MCF 10A (cell line): ENCODE data around the gene SIRT5. TPM values are rescaled to one million over a fixed set of nuclear protein-coding genes. Genes with fewer than 3 reads are reported as not detected.

Experiments
- BruUV-seq: library from RNA; stranded (reverse); fragments of 400-500 nt; replicated peaks from 2 replicates; lab custom pipeline; 2021; lab: Mats Ljungman, UMichigan
- CTCF ChIA-PET: fragments of 300-600 bp; sonication (Branson Sonifier 250); formaldehyde crosslinking; extraction: SDS; loops from one replicate; lab custom pipeline; 2021; ENCODE audit warnings: antibody characterized with exemption, inconsistent platforms; lab: Yijun Ruan, JAX
- POLR2A ChIA-PET: fragments of 300-600, 350-650 bp; sonication (Branson Sonifier 250); formaldehyde crosslinking; extraction: SDS; loops from one replicate; lab custom pipeline; 2020; ENCODE audit warnings: antibody characterized with exemption, inconsistent platforms; lab: Yijun Ruan, JAX
- DNase-seq: peaks from one replicate; pipeline ENCODE4 v3.0.0-alpha.2; 2018; ENCODE audit not compliant: unreplicated experiment
- H3K27ac Mint-ChIP-seq: one replicate; pipeline ENCODE4 v1.8.0; 2022; ENCODE audit warnings: mild to moderate bottlenecking, low read depth, mixed read lengths; ENCODE audit not compliant: unreplicated experiment
- H3K27me3 Mint-ChIP-seq: one replicate; pipeline ENCODE4 v1.8.0; 2022; ENCODE audit warnings: mixed read lengths; ENCODE audit not compliant: insufficient read depth, unreplicated experiment
- H3K36me3 Mint-ChIP-seq: one replicate; pipeline ENCODE4 v1.8.0; 2022; ENCODE audit warnings: mild to moderate bottlenecking, moderate library complexity, mixed read lengths; ENCODE audit not compliant: insufficient read depth, unreplicated experiment
- H3K4me1 Mint-ChIP-seq: one replicate; pipeline ENCODE4 v1.8.0; 2022; ENCODE audit warnings: mixed read lengths; ENCODE audit not compliant: insufficient read depth, unreplicated experiment
- H3K4me3 Mint-ChIP-seq: one replicate; pipeline ENCODE4 v1.8.0; 2022; ENCODE audit warnings: mild to moderate bottlenecking, moderate library complexity, mixed read lengths; ENCODE audit not compliant: unreplicated experiment
- H3K9me3 Mint-ChIP-seq: one replicate; pipeline ENCODE4 v1.8.0; 2022; ENCODE audit warnings: mixed read lengths; ENCODE audit not compliant: unreplicated experiment
- intact Hi-C: fragments of 100-400 bp; cut with micrococcal nuclease; formaldehyde crosslinking; loops from 2 replicates; pipeline ENCODE4 v1.14.1; 2022
- total RNA-seq: library from RNA; stranded (reverse); gene quantifications from 2 replicates; pipeline ENCODE4 v1.2.3, GENCODE V29; 2022
- TF ChIP-seq, protein P1 (sequence below): fragments of 200-600 bp; IDR thresholded peaks from one replicate; pipeline ENCODE4 v1.8.0; 2022; ENCODE audit warnings: antibody characterized with exemption, mild to moderate bottlenecking; ENCODE audit not compliant: unreplicated experiment

The SIRT5 gene
- total RNA-seq, 1 experiment from 2014 or later, result 12.8 TPM

DNA sequence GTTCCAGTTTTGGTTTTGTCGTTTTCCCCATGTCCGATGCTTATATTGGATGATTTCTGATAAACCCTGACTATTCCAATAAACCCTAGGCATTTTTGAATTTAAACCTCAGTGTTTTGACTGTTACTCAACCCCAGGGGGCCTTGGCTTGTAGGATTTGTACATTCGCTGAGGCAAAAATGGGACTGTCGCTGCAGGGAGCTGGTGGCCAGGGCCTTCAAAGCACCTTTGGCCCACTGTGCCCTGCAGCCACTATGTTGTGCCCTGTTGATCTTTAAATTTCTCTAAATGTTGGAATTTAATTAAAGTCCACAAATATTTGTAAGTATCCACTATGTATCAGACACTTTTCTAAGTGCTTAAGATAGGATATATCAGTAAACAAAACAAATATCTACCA lies 31.2 kb downstream of the SIRT5 start:
- no TSS peak for BruUV-seq
- H3K9me3 Mint-ChIP-seq, result no peaks in the 10 kb centered on the region
- CTCF ChIA-PET, result interaction anchor here (0.6 to 1.8 kb wide), 3 partner anchors 10 to 307 kb away, joined by 3 to 11 read pairs (median 6); partner anchors contain the start of gene NOL7
- no peaks in the 10 kb centered on the region for H3K27me3 Mint-ChIP-seq
- DNase-seq, result no peak
- no peak overlapping the region for H3K27ac Mint-ChIP-seq
- peaks cover 31% of the 10 kb centered on the region for H3K36me3 Mint-ChIP-seq
- TF ChIP-seq, protein P1, sequence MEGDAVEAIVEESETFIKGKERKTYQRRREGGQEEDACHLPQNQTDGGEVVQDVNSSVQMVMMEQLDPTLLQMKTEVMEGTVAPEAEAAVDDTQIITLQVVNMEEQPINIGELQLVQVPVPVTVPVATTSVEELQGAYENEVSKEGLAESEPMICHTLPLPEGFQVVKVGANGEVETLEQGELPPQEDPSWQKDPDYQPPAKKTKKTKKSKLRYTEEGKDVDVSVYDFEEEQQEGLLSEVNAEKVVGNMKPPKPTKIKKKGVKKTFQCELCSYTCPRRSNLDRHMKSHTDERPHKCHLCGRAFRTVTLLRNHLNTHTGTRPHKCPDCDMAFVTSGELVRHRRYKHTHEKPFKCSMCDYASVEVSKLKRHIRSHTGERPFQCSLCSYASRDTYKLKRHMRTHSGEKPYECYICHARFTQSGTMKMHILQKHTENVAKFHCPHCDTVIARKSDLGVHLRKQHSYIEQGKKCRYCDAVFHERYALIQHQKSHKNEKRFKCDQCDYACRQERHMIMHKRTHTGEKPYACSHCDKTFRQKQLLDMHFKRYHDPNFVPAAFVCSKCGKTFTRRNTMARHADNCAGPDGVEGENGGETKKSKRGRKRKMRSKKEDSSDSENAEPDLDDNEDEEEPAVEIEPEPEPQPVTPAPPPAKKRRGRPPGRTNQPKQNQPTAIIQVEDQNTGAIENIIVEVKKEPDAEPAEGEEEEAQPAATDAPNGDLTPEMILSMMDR, result no peak
- POLR2A ChIA-PET, result interaction anchor here (0.6 to 1.9 kb wide), 3 partner anchors 11 to 278 kb away, joined by 3 to 12 read pairs (median 3); no protein-coding TSS in a partner anchor
- H3K4me3 Mint-ChIP-seq, result no peak overlapping the region
- no peaks in the 10 kb centered on the region for H3K4me1 Mint-ChIP-seq
- intact Hi-C loops, result no loop called here

DNA sequence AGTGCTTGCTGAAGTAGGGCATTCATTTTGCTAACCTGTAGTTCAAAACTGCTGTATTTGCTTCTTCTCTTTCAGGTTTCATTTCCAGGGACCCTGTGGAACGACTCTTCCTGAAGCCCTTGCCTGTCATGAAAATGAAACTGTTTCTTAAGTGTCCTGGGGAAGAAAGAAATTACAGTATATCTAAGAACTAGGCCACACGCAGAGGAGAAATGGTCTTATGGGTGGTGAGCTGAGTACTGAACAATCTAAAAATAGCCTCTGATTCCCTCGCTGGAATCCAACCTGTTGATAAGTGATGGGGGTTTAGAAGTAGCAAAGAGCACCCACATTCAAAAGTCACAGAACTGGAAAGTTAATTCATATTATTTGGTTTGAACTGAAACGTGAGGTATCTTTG lies 37.3 kb downstream of the SIRT5 start:
- intact Hi-C loops, result loop anchor here (10.0 kb wide), 1 partner anchor 183 kb away; no protein-coding TSS in a partner anchor
- Mint-ChIP-seq H3K4me3 (no peak overlapping the region), H3K27me3 (no peaks in the 10 kb centered on the region), H3K36me3 (peaks cover 26% of the 10 kb centered on the region), H3K27ac (no peak overlapping the region), H3K9me3 (no peaks in the 10 kb centered on the region), H3K4me1 (peaks cover 1% of the 10 kb centered on the region)
- BruUV-seq, result no TSS peak
- DNase-seq, result no peak
- ChIA-PET POLR2A (interaction anchor here (1.0 kb wide), 1 partner anchor 16 kb away, joined by 3 read pairs; no protein-coding TSS in a partner anchor), CTCF (interaction anchor here (0.5 to 0.9 kb wide), 2 partner anchors 90 to 455 kb away, joined by 3 to 5 read pairs; no protein-coding TSS in a partner anchor)
- TF ChIP-seq, protein P1, result no peak

- POLR2A ChIA-PET, result interaction anchor here (0.6 to 4.9 kb wide), 9 partner anchors 38 to 1429 kb away, joined by 3 to 109 read pairs (median 3); partner anchors contain the start of genes GFOD1, RANBP9, SIRT5 and TBC1D7
- peaks cover 40% of the 10 kb centered on the region for H3K36me3 Mint-ChIP-seq
- CTCF ChIA-PET, result interaction anchor here (0.6 to 4.7 kb wide), 4 partner anchors 24 to 418 kb away, joined by 3 to 23 read pairs (median 3); partner anchors contain the start of gene SIRT5
- H3K27me3 Mint-ChIP-seq, result no peaks in the 10 kb centered on the region
- H3K4me1 Mint-ChIP-seq, result peaks cover 9% of the 10 kb centered on the region
- intact Hi-C loops, result loop anchor here (10.0 kb wide), 1 partner anchor 182 kb away; no protein-coding TSS in a partner anchor
- no TSS peak for BruUV-seq
- TF ChIP-seq, protein P1, result no peak
- H3K27ac Mint-ChIP-seq, result no peak overlapping the region
- H3K9me3 Mint-ChIP-seq, result no peaks in the 10 kb centered on the region
- DNase-seq, result no peak
- H3K4me3 Mint-ChIP-seq, result peak overlapping the region; percentile 99
Measured at GRCh38 chr6:13613029-13613594, 38.7 kb downstream of the SIRT5 start.
